HG03103 (cell line): ENCODE data around the gene TPM2.

Source experiments
- ATAC-seq: cut with Tn5 transposase; IDR thresholded peaks from one replicate; pipeline ENCODE4 v1.9.1; 2021; ENCODE audit warnings: low read depth; ENCODE audit not compliant: unreplicated experiment

The TPM2 gene

DNA sequence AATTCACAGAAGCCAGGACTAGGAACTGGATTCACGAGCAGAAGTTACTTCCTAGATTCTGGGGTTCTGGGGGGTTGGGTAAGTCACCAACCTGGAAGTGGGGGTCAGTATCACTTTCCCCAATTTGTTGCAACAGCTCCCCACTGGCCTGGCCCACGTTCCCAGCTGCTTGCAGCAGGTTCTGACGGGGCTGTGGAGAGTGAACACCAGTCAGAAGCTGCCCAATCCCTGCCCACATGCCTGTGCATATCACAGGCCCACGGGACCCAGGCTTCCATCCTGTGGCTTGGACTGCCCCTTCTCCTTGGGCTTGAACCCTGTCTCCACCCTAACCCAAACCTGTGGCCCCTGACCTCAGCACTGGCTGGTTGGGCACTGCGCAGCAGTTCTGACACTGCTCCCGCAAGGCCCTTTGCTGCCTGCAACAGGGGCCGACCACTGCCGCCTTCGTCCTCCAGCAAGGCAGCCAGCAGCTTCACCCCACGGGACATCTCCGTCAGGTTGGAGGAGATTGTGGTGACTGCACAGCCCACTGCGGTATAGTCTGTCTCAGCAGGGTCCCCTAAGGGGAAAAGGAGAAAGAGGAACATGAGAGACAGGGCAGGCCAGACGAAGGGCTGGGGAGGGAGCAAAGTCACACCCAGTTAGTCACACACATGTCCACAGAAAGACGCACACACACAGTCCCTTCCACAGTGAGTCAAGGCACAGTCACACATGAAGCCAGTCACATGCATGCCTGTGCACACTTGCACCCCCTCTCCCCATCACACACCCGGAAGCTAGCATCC is 29.2 kb upstream of the TPM2 start:
- ATAC-seq = no peak

DNA sequence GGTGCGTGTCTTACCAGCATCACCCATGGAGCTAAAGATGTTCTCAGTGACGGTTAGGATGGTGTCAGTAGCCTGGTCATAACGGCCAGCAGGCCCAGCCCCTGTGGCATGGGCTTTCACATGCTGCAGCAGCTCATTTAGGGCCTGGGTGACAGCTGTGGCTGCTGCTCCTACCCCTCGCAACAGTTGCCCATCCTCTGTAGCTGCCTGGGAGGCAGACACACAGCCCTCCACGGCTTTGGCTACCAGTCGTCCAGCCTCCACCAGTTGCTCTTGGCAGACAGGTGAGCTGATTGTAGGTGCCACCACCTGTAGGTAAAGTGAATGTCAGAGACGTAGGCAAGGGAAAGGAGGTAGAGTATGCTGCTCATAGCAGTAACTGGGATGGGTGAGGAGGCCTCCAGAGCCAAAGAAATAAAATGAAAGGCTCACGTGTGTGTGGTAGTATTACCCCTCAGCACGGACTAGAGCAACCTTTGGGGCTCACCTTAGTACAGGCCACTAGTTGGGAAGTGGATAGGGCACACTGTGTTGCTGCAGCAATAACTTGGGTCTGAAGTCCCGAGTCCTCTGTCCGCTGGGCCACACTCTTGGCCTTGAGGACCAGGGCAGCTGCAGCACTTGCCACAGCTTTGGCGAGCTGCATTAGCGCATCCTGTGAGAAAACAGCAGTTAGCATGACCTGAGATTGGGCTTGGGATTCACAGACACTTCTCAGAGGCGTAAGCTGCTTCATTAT is 27.6 kb upstream of the TPM2 start:
- no peak for ATAC-seq

DNA sequence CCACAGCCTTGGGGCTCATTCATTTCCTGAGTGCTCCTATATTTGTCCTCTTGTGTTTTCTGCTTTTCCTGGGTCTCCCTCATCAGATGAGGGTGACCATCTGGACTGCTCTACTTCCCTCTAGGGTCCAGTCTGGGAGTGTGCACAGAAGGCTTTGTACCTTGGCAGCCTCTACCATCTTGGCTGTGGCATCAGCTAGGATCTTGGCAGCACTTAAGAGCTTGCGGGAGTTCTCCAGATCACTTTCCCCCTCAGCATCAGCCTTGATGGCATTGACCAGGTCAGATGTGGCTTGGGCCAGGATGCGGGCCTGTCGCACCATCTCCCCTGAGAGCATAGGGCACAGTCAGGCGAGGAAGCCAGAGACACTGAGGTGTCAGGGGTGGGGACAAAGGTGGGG is 26.5 kb upstream of the TPM2 start:
- ATAC-seq = no peak

DNA sequence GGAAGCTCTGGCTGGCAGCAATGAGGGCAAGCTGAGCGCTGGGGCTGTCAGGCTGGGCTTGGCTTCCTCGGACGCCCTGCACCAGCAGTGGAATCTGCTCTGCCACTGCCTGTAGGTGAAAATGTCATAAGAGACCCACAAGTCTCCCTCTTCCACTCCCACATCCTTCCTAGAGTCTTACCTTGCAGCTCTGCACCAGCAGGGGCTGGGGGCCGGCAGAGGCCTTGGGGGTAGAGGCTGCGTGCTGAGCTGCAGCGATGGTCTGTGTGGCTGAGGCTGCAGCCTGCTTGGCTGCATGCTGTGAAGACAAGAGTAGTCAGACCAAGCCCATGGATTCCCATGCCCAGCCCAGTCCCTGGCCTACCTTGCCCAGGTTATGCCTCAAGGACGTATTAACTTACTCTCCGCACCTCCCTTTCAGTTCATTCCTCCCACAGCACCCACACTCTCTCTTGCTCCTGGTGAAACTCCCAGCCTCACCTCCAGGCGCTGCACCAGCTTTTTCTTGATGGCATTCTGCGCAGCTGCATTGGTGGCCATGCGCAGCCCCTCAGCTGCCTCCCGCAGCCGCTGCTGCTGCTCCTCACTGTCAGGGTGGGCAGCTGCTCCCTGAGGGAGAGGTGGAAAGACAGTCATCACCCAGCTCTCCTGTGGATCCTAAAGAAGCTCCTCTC is 25.0 kb upstream of the TPM2 start:
- no peak for ATAC-seq

DNA sequence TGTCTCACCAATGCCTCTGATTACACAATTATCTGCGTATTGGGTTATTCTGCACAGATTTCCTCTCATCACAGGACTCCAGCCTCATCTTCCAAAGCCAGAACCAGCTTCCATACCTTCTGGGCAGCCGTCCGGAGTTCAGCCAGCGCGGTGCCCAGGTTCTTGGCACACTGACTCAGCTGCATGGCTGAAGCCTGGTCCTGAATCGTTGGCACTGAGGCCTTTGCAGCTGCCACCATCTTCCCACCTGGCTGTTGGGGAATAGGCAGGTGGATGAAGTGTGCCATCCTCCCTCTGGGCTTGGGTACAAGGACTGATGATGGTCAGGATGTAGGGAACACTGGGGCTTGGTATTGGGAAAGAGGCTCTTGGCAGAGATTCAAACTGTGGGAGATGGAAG is 24.4 kb upstream of the TPM2 start:
- ATAC-seq = no peak

DNA sequence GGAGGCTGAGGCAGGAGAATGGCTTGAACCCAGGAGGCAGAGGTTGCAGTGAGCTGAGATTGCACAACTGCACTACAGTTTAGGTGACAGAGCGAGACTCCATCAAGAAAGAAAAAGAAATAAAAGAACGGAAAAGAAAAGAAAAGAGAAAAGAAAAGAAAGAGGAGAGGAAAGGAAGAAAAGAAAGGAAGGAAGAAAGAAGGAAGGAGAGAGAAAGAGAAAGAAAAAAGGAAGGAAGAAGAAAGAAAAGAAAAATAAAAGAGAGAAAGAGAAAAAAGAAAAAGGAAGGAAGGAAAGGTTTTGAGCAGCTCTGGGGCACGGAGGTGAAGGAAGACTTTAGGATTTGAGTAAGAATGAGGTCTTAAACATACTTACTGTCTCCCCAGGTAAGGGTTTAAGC is 23.9 kb upstream of the TPM2 start:
- ATAC-seq = no peak

DNA sequence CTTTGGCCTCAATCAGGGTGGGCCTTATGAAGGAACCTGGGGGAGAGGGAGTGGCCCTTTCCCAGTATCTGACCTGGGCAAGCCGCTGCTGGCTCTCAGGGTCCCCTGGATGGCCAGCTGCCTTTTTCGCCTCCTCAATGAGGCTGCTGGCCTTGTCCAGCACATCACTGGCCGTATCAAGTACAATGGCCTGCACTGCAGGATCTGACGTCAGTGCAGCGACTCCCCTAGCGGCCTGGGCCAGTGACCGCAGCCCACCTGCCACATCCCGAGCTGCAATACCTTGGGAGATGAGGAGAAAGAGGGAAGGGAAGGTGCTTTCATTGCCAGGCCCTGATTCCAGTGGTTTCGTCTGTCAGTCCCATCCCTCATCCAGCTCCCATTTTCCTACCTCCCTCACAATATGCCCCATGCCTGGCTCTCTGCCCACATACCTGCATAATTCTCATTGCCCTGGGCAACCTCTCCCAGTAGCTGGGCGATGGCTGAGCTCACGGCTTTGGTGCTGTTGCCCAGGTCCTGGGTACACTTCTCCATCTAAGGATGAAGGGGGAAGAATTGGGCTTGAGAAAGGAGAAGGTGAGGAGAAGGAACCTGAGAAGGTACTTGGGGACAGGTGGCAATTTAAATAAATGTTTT is 23.2 kb upstream of the TPM2 start:
- no peak for ATAC-seq

DNA sequence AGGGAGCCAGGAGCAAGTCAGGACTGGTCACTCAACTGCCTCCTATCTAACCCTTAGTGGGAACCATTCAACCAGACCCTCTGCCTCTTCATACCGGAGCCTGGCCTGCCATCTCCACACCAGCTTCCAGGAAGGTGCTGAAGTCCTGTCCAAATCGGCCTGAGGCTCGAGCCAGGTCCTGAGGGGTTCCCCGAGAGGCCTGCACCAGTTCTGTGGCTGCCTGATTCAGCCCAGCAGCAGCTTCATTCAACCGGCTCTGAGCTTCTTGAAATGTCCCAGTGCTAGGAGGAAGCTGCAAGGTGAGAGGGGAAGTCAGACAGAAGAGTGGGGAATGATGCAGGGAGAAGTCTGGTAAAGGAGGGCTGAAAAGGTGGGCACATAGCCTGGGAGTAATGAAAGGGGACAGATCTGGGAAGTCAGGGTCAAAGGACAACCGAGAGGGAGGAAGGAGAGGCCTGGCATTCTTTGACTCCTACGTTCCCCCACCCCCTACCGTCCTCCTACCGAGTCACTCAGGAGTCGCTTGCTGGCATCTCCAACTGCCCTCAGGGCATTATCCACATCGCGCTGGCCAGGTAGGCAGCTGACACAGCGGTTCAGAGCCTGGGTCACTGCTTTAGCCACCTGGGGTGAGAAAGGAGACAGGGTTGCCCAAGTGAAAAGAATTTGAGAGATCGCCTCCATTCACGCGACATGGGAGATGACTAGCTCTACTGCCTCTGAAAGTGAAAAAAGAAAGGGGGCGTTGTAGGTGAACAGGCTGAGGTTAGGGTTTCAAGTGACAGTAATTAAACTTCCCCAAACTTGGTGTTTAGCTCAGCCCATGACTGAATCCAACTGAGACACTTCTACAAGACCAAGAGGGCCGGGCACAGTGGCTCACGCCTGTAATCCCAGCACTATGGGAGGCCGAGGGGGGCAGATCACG is 22.0 kb upstream of the TPM2 start:
- ATAC-seq = no peak

DNA sequence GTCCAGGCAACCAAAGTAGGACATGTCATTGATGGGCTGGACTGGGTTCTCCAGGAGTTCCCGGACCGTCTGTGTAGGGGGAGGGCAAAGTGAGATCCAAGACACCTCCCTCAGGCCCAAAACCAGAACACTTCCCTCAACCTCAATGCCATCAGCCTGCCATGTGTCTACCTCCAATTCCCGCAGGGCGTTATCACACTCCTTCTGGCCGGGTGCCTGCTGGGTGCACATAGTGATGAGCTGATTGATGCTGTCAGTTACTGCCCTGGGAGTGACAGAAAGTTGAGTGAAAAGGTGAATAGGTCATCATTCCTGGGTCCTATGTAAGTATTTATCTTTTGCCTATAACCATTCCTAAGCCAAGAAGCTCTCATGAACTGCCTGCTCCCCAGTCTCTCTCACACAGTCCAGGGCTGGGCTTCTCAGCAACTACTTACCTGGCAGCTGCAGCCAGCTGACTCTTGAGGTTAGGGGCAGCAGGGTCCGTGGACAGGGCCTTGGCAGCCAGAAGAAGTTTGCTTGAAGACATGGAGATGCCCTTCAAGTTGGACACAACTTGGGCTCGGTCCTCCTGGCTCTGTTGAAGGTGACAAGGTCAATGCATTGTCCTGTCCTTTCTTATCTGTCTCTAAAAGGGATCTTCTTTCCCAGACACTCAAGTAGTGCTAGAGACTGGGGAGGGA is 21.2 kb upstream of the TPM2 start:
- ATAC-seq = no peak

DNA sequence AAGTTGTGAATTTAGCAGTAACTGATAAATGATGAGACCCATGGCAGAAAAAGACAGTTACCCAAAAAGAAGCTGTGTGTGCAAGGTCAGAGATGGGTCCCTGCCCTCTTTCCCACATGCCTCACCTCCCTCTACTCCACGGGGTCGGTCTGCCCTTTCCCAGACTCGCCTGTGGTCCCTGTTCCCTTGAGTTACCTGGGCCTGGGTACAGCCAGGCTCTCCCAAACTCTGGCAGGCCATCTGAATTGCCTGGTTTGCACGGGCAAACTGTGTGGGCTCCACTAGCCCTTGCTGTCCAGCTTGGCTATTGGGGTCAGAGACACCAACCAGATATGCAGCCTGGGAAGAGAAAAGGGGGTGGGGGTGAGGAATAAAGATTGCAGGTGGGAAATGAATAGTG is 18.4 kb upstream of the TPM2 start:
- no peak for ATAC-seq

DNA sequence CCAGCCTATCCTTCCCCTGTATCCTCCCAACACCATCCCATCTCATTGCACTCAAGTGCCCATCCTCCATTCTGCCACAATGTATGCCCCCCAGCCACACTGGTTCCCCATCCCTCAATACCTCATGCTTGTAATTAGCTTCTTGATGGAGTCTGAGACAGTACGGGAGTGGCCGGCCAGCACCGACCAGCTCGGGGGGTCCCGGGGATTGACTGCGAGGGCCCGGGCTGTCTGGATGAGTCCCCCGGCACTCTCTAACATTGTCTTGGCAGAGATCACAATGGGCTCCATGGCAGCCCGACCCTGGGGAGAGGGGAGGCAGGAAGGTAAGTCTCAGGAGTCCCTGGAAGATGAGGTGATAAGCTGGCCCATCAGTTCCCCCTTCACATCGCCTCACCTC is 17.2 kb upstream of the TPM2 start:
- no peak for ATAC-seq

DNA sequence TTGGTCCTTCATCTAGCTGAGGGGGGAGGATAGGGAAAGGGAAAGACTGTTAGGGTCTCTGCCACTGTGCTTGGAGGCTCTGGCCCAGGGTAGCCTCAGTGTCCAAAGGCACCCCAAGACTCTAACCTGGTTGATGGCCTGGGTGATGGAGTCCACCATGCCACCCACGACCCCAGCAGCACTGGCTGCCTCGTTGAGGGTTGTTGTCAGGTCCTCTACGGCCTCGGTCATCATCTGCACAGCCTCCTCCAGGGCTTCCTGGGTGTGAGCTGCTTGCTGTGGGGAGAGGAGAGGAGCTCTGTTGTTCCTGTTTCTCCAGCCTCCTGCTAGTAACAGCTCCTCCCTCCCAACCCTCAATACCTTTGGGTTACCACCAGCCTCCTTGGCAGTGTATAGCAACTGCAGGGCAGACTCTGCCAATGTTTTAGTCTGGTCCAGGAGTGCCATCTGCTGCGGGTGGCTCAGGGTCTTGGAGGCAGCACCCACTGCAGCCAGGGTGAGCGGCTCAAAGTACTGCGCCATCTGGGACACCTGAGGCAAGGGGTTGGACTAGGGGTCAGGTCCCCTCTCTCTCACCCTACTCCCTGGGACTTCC is 16.2 kb upstream of the TPM2 start:
- no peak for ATAC-seq

DNA sequence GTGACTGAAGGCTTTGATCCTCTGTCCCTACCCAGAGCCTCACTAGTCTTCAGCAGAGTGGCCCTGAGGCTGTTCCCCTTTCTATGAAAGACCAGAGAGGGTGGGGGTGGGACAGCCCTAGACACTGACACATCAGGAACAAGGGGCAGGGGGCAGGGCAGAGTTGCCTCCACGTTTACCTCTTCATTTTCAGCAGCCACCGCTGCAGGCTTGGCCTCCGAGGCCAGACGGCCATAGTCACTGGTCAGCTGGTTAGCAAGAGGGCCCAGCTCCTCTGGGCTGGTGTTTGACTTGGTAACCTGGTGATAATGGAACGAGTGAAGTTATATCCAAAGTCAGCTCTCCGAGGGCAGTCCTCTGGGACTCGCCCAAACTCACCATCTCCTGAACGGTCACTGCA is 15.6 kb upstream of the TPM2 start:
- no peak for ATAC-seq

DNA sequence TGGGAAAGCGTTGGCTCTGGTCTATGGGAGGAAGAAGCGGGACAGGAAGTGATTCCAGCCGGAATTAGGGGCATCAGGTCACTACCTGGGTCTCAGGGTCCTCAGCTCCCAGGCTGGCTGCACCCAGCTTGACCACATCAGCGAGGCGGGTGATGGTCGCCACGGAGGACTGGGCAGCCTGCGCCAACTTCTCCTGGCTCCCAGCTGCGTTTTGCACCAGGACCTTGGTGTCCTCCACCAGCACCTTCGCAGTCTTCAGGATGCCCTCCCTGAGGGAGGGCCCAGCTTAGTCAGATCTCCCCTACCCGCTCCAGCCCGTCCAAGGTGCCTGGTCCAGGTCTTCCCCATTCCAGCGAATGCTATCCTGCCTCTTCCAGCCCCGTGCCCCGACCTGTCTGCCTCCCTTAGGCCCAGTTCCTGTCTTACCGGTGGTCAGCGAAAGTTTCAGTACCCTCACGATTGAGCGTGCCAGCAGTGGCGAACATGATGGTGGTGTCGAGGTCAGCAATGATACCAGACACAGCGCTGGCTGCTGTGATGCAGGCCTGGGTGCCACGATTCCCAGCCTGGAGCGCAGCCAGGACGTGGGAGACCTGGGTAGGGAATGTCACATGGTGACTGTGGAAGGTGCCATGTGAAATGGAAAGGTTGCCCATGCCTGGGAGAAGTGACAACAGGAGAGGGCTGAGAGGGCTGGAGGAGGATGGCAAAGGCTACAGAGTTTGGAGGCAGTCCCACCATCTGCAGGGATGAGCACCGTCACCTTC is 14.4 kb upstream of the TPM2 start:
- no peak for ATAC-seq

DNA sequence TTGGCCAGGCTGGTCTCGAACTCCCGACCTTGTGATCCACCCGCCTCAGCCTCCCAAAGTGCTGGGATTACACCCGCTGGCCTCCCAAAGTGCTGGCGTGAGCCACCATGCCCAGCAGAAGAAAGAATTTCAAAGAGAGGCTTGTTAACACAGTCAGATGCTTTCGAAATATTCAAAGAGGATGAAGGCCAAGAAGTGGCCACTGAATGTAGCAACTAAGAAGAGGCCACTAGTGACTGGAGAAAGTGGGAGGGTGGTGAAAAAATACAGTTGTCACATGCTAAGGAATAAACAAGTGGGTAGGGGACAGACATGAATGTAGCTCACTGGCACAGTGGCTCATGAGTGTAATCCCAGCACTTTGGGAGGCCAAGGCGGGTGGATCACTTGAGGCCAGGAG is 13.0 kb upstream of the TPM2 start:
- no peak for ATAC-seq

DNA sequence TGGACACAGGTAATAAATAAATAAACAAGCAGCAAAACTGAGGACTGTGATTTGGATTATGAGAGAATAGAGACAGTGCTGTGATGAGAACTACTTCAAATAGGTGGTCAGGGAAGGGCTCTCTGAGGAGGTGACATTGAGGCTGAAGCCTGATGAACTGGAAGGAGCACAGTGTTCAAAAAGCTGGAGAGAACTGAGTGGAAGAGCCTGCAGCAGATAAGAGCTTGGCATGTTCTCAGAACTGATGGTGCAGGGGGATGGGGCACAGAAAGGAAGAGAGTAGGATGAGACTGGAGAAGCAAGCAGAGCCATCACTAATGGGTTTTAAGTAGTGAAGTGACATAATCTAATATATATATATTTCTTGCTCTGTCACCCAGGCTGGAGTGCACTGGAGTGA is 11.2 kb upstream of the TPM2 start:
- ATAC-seq = no peak

DNA sequence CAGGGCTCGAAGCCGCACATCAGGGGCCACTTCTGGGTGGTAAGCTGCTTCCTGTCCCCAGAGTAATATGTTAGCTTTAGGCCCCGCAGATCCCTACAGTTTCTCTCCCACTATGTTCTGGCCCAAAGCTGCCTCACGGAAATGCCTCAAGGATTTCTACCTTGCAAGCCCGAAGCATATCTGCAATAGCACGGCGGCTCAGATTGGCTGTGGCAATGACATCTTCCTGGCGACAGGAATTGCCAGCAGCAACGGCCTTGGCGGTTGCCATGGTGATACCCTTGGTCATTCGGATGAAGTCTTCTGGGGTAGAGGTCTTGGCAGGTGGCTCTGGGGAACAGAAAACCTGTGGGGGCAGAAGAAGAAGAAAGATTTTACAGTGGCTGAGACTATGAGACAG is 10.3 kb upstream of the TPM2 start:
- ATAC-seq = no peak

DNA sequence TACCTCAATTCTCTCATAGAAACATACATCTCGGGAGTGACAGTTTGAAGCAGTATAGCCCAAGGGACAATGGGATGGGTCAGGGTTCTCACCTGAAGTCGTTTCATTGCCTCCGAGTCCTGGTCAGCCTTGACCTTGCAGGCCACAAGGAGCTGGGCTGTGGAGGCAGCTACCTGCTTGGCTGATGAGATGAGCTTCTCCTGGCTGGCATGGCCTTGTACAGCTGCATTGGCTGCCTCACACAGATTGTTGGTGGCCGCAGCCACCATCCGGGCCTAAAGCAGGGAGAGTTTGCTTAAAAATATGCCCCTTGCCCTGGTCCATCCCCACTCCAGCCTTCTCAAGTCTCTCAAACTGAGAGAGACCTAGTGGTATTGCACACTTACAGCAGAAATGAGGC is 8.5 kb upstream of the TPM2 start:
- no peak for ATAC-seq

DNA sequence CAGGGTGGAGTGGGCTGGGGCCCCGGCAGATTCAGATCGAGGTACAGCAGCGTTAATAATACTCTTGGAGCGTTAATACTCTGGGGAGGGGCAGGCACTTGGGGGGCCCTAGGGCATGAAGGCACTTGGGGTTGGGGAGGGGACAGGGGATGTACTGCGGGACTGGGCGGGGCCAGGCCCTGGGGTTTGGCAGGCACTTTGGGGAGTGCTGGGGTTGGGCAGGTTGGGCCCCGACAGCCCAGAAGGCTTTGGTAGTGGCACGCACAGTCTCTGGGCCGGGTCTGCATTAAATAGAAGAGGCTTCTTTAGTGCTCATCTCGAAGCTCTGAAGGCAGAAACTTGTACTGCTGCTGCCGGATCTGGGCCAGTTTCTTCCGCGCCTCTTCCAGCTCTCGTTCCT is 7.8 kb upstream of the TPM2 start:
- ATAC-seq = no peak
